ENCODE results near the gene KDM2A.

- TF ChIP-seq, protein P1, sequence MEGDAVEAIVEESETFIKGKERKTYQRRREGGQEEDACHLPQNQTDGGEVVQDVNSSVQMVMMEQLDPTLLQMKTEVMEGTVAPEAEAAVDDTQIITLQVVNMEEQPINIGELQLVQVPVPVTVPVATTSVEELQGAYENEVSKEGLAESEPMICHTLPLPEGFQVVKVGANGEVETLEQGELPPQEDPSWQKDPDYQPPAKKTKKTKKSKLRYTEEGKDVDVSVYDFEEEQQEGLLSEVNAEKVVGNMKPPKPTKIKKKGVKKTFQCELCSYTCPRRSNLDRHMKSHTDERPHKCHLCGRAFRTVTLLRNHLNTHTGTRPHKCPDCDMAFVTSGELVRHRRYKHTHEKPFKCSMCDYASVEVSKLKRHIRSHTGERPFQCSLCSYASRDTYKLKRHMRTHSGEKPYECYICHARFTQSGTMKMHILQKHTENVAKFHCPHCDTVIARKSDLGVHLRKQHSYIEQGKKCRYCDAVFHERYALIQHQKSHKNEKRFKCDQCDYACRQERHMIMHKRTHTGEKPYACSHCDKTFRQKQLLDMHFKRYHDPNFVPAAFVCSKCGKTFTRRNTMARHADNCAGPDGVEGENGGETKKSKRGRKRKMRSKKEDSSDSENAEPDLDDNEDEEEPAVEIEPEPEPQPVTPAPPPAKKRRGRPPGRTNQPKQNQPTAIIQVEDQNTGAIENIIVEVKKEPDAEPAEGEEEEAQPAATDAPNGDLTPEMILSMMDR (IDR thresholded peaks at IDR 0.05), result no peak
- TF ChIP-seq POLR2A (IDR thresholded peaks at IDR 0.05), result no peak
These were observed 111.8 kb downstream of the KDM2A start for GRCh38 chr11:67230886-67231285.
